Activated T-cell treated with anti-CD3 and anti-CD28 coated beads, Interleukin-2, amount 50 U/mL, for 4 hours (primary cell): ENCODE data around the gene GOLGA8O. TPM values are rescaled to one million over a fixed set of nuclear protein-coding genes. Genes with fewer than 3 reads are reported as not detected.
"Not testable (repeated sequence)": the region's sequence is repeated elsewhere in the genome, so short reads cannot be mapped to it uniquely, and the experiment has no call there.

Experiments
- ATAC-seq, 2 donors: fragments of 200-7000 bp; cut with Tn5 transposase; one replicate each; pipeline ENCODE4 v1.10.0; 2021
- DNase-seq: peaks from one replicate; pipeline ENCODE4 v3.0.0-alpha.2; 2020
- H3K27me3 Mint-ChIP-seq: one replicate; pipeline ENCODE4 v1.8.0; 2021; ENCODE audit warnings: low read depth, mixed read lengths
- H3K36me3 Mint-ChIP-seq: one replicate; pipeline ENCODE4 v1.8.0; 2022; ENCODE audit warnings: mixed read lengths; ENCODE audit not compliant: insufficient read depth
- H3K4me1 Mint-ChIP-seq: one replicate; pipeline ENCODE4 v1.8.0; 2021; ENCODE audit warnings: low read depth, mixed read lengths
- H3K4me3 Mint-ChIP-seq: one replicate; pipeline ENCODE4 v1.8.0; 2021; ENCODE audit warnings: mild to moderate bottlenecking, moderate library complexity, mixed read lengths
- H3K9me3 Mint-ChIP-seq: one replicate; pipeline ENCODE4 v1.8.0; 2021; ENCODE audit warnings: mixed read lengths
- total RNA-seq, 3 donors: library from RNA; stranded (reverse); gene quantifications; one replicate each; pipeline ENCODE4 v1.2.1, GENCODE V29; 2021

The GOLGA8O gene
- total RNA-seq: under 1 TPM in 1 of 3 donors, not detected in 2; 0.16 TPM

- not testable (repeated sequence) for DNase-seq, H3K27me3 Mint-ChIP-seq, H3K9me3 Mint-ChIP-seq, ATAC-seq, H3K4me1 Mint-ChIP-seq, H3K4me3 Mint-ChIP-seq, H3K36me3 Mint-ChIP-seq
Observed at GRCh38 chr15:32455534-32455933, at the start of gene GOLGA8O. Gene GOLGA8O, minus strand, starts transcription at chr15:32455634. Its CDS starts 98 bp downstream, at chr15:32455536.

- not testable (repeated sequence) for H3K9me3 Mint-ChIP-seq, ATAC-seq, H3K4me3 Mint-ChIP-seq, H3K27me3 Mint-ChIP-seq, H3K4me1 Mint-ChIP-seq, DNase-seq, H3K36me3 Mint-ChIP-seq
Observed at GRCh38 chr15:32504152-32504811, 48.8 kb upstream of the GOLGA8O start.

- not testable (repeated sequence) for H3K4me3 Mint-ChIP-seq, H3K27me3 Mint-ChIP-seq, H3K9me3 Mint-ChIP-seq, H3K36me3 Mint-ChIP-seq, ATAC-seq, DNase-seq, H3K4me1 Mint-ChIP-seq
Observed at GRCh38 chr15:32502946-32503345, 47.5 kb upstream of the GOLGA8O start.

- ATAC-seq, DNase-seq, H3K27me3 Mint-ChIP-seq, H3K9me3 Mint-ChIP-seq, H3K4me1 Mint-ChIP-seq, H3K36me3 Mint-ChIP-seq, H3K4me3 Mint-ChIP-seq: not testable (repeated sequence)
Observed at GRCh38 chr15:32492768-32493167, 37.3 kb upstream of the GOLGA8O start.

GRCh38 chr15:32486474-32486873, 31.0 kb upstream of the GOLGA8O start:
- DNase-seq, H3K4me3 Mint-ChIP-seq, H3K4me1 Mint-ChIP-seq, ATAC-seq, H3K27me3 Mint-ChIP-seq, H3K36me3 Mint-ChIP-seq, H3K9me3 Mint-ChIP-seq: not testable (repeated sequence)

GRCh38 chr15:32483377-32483776, 27.9 kb upstream of the GOLGA8O start:
- H3K36me3 Mint-ChIP-seq, ATAC-seq, H3K9me3 Mint-ChIP-seq, H3K4me1 Mint-ChIP-seq, H3K27me3 Mint-ChIP-seq, DNase-seq, H3K4me3 Mint-ChIP-seq: not testable (repeated sequence)

GRCh38 chr15:32481683-32482082, 26.2 kb upstream of the GOLGA8O start:
- DNase-seq, H3K4me1 Mint-ChIP-seq, H3K9me3 Mint-ChIP-seq, H3K36me3 Mint-ChIP-seq, H3K27me3 Mint-ChIP-seq, H3K4me3 Mint-ChIP-seq, ATAC-seq: not testable (repeated sequence)

- not testable (repeated sequence) for H3K4me1 Mint-ChIP-seq, H3K27me3 Mint-ChIP-seq, H3K4me3 Mint-ChIP-seq, DNase-seq, H3K36me3 Mint-ChIP-seq, H3K9me3 Mint-ChIP-seq, ATAC-seq
Observed at GRCh38 chr15:32468076-32468475, 12.6 kb upstream of the GOLGA8O start.

GRCh38 chr15:32440445-32440977, 14.9 kb downstream of the GOLGA8O start:
- not testable (repeated sequence) for H3K36me3 Mint-ChIP-seq, H3K9me3 Mint-ChIP-seq, DNase-seq, H3K27me3 Mint-ChIP-seq, H3K4me1 Mint-ChIP-seq, H3K4me3 Mint-ChIP-seq
- ATAC-seq: peak; percentile 59 to 73

GRCh38 chr15:32434102-32434963, 21.1 kb downstream of the GOLGA8O start:
- DNase-seq, H3K27me3 Mint-ChIP-seq, H3K4me1 Mint-ChIP-seq, H3K36me3 Mint-ChIP-seq, H3K4me3 Mint-ChIP-seq, H3K9me3 Mint-ChIP-seq: not testable (repeated sequence)
- peak; percentile 78 to 79 for ATAC-seq

- H3K27me3 Mint-ChIP-seq, H3K9me3 Mint-ChIP-seq, H3K4me1 Mint-ChIP-seq, H3K4me3 Mint-ChIP-seq, DNase-seq, H3K36me3 Mint-ChIP-seq, ATAC-seq: not testable (repeated sequence)
Observed at GRCh38 chr15:32427635-32428034, 27.8 kb downstream of the GOLGA8O start.

GRCh38 chr15:32426511-32426910, 28.9 kb downstream of the GOLGA8O start:
- not testable (repeated sequence) for DNase-seq, H3K27me3 Mint-ChIP-seq, H3K4me1 Mint-ChIP-seq, H3K4me3 Mint-ChIP-seq, ATAC-seq, H3K36me3 Mint-ChIP-seq, H3K9me3 Mint-ChIP-seq

GRCh38 chr15:32407903-32408302, 47.5 kb downstream of the GOLGA8O start:
- DNase-seq, H3K9me3 Mint-ChIP-seq, H3K4me3 Mint-ChIP-seq, H3K36me3 Mint-ChIP-seq, H3K4me1 Mint-ChIP-seq, ATAC-seq, H3K27me3 Mint-ChIP-seq: not testable (repeated sequence)

- H3K36me3 Mint-ChIP-seq: not testable (repeated sequence)
Observed at GRCh38 chr15:32403192-32403591, 52.2 kb downstream of the GOLGA8O start, which contains the start of gene GOLGA8K. Gene GOLGA8K, minus strand, starts transcription at chr15:32403292. Its CDS starts 98 bp downstream, at chr15:32403194.

GRCh38 chr15:32396522-32396921, 58.9 kb downstream of the GOLGA8O start:
- H3K4me1 Mint-ChIP-seq, ATAC-seq, H3K4me3 Mint-ChIP-seq, H3K27me3 Mint-ChIP-seq, H3K36me3 Mint-ChIP-seq, DNase-seq, H3K9me3 Mint-ChIP-seq: not testable (repeated sequence)

More at GRCh38 chr15:32403192-32403591, 52.2 kb downstream of the GOLGA8O start, which contains the start of gene GOLGA8K:
- not testable (repeated sequence) for H3K4me1 Mint-ChIP-seq, H3K9me3 Mint-ChIP-seq, H3K4me3 Mint-ChIP-seq, DNase-seq, ATAC-seq, H3K27me3 Mint-ChIP-seq
